ENCODE data around the gene SLC15A2.
"Not testable (repeated sequence)": the region's sequence is repeated elsewhere in the genome, so short reads cannot be mapped to it uniquely, and the experiment has no call there.

The SLC15A2 gene

DNA sequence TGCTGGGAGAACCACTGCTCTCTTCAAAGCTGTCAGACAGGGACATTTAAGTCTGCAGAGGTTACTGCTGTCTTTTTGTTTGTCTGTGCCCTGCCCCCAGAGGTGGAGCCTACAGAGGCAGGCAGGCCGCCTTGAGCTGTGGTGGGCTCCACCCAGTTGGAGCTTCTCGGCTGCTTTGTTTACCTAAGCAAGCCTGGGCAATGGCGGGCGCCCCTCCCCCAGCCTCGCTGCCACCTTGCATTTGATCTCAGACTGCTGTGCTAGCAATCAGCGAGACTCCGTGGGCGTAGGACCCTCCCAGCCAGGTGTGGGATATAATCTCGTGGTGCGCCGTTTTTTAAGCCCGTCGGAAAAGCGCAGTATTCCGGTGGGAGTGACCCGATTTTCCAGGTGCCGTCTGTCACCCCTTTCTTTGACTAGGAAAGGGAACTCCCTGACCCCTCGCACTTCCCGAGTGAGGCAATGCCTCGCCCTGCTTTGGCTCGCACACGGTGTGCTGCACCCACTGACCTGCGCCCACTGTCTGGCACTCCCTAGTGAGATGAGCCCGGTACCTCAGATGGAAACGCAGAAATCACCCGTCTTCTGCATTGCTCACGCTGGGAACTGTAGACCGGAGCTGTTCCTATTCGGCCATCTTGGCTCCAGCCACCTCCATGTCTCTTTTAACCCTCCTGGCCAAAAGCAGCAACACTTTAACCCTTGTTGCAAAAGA, 44.1 kb downstream of the SLC15A2 start:
- not testable (repeated sequence) for DNase-seq

DNA sequence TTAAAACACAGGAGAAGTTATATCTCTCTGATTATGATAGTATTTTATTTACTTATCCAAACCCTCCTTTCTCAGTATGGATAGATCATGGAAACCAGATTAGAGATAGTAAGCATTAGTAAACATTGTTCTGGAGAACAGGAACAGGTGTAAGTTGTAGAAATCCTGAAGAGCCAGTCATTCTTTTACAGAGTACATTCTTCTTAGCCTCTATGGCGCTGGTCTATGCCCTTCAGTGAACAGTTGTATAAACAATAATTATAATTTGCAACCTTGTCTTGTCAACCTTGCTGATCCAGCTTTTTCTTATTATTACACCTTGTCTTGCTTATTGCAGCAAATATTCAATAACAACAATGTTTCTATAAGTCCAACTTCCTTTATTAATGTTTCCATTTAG, 47.4 kb downstream of the SLC15A2 start:
- DNase-seq, result no peak

DNA sequence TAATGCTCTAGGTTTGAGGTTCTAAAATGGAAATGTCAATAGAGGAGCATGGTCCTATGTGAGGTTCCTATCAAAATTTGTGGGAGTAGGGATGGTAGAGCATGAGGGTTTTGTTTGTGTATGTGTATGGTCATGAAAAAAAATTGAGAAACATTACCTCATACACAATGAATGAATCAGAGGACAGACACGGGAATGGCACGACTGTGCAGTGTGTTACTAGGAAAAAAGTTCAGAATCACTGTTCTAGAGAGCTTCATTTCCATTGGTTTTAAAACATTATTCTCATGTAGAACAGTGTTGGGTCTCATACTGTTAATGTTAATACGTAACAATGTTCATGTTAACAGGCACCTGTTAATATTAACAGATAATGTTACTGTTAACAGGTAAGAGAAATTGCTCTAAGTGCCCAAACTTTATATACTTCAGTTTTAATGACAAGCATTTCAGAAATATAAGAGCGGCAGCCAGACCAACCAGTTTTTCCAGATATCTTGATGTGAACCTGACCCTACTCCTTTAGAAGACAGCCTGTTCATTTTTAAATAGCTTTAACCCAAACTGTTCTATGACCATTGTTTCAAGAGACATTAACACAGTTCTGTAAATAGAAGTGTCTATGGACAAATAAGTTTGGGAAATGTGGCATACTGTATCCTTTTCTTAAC, 48.0 kb downstream of the SLC15A2 start:
- DNase-seq, result no peak

DNA sequence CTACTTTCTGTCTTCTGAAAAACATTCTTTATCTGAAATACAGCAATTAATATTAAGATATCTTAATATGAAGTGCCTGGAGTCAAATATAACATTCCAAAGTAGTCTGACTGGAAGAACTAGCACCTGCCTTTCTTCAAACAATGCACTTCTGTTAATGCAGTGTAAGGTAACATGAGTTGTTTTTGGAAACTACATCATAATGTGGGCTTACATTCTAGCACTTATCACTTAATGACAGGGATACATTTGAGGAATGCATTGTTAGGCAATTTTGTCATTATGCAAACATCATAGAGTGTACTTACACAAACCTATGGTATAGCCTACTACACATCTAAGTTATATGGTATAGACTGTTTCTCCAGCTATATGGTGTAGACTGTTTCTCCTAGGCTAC, 49.2 kb downstream of the SLC15A2 start:
- DNase-seq, result no peak

DNA sequence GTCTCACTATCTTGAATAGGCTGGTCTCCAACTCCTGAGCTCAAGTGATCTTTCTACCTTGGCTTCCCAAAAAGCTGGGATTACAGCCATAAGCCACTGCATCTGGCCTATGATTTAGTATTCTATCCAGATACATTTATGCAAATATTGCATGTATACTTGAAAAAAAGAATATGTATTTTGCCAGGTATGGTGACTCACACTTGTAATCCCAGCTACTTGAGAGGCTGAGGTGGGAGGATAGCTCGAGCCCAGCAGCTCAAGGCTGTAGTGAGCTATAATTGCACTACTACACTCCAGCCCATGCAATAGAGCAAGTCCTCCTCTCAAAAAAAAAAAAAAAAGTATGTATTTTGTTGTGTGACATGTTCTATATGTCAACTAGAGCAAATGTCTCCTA, 54.4 kb downstream of the SLC15A2 start:
- no peak for DNase-seq

DNA sequence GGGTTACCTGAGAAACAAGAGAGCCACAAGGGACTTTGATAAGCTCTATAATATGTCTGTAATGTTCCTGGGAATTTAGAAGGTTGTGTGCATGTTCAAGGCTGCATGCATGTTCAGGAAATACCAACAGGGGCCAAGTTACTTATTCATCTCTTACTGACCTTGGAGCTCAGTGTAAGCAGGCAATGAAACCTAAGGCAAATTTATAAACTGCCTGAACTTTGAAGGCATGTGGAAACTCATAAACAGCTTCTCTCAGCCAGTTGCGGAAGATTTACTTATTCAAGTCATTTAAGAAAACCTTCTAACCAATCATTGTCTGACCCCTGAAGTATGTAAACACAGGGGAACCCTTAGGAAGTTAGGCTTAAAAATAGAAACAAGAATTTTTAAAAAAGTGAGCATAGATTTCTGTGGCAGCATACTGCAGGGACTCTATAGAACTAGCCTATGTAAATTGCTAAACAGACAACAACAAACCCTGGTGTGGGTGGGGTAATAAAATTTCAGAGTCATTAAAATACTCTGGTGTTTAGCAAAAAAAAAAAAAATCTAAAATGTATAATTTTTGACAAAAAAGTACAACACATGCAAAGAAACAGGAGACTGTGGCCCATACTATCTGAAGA, 57.2 kb downstream of the SLC15A2 start:
- no peak for DNase-seq

DNA sequence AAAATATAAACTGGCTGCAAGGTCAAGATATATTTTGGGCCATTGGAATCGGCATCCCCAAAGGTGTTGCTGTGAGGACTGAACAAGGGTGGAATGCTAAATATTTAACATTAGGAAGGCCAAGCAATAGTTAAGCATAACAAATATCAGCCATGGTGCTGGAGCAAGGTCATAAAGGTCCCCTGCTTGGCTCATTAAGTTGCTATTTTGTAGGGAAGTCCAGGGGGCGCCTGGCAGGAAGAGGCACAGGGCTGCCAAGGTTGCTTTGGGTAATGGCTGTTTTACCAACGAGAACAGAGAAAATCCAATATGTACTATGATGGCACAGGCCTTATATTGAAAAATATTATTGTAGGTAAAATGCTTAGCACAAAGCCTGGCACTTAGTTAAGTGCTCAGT, 62.2 kb downstream of the SLC15A2 start:
- no peak for DNase-seq

DNA sequence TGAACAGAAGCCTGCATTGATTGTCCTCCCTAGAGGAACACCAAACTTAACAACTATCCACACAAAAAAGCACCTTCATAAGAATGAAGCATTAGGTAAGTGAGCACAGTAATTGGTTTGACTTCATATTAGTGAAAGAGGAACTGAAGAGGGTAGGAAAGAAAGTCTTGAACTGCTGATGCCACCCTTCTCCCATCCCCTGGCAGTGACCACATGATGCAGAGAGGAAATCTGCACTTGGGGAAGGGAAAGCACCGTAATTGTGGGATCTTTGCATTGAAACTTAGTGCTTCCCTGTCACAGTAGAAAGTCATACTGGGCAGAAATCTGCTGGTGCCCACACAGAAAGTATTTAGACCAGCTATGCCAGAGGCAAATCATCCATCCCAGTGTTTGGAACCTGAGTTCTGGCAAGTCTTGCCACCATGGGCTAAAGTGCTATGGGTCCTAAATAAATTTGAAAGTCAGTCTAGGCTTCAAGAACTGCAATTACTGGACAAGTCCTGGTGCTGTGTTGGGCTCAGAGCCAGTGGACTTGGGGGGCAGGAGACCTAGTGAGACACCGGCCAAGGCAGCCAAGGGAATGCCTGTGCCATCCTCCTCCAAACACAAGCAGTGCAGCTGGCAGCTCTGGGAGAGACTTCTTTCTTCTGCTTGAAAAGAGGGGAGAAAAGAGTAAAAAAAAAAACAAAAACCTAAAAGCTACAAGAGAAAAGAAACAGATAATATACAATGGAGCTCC, 63.6 kb downstream of the SLC15A2 start:
- no peak for DNase-seq

DNA sequence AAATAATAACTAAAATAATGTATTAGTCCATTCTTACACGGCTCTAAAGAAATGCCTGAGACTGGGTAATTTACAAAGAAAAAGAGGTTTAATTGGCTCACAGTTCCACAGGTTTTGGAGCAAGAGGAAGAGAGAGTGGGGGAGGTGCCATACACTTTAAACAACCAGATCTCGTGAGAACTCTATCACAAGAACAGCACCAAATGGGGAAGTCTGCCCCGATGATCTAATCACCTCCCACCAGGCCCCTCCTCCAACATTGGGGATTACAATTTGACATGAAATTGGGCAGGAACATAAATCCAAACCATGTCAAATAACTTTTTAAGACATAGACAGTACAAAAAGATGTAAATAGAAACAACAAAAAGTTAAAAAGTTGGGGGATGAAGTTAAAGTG, 64.6 kb downstream of the SLC15A2 start:
- no peak for DNase-seq

DNA sequence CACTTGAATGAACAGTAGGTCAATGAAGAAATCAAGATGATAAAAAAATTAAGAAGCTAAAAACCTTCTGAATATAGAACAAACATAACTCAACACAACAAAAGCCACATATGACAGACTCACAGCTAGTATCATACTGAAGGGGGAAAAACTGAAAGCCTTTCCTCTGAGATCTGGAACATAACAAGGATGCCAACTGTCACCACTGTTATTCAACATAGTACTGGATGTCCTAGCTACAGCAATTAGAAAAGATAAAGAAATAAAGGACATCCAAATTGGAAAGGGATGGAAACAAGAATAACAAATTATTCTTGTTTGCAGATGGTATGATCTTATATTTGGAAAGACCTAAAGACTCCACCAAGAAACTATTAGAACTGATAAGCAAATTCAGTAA, 67.1 kb downstream of the SLC15A2 start:
- no peak for DNase-seq

DNA sequence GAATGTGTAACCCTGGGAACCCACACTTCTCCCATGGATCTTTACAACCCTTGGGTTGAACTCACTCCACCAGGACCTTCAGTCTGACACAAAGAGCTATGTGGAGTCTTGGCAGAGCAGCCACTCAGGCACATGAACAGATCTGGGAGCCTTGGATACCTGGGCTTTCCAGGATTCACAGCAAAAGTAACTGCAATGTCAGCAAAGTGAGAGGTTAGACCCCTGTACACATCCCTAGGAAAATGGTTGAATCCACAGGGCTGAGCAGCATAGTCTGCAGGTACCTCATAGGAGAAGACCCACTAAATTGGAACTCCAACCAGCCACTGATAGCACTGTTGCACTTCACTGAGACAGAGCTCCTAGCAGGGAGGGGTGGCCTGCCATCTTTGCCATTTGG, 68.2 kb downstream of the SLC15A2 start:
- no peak for DNase-seq

DNA sequence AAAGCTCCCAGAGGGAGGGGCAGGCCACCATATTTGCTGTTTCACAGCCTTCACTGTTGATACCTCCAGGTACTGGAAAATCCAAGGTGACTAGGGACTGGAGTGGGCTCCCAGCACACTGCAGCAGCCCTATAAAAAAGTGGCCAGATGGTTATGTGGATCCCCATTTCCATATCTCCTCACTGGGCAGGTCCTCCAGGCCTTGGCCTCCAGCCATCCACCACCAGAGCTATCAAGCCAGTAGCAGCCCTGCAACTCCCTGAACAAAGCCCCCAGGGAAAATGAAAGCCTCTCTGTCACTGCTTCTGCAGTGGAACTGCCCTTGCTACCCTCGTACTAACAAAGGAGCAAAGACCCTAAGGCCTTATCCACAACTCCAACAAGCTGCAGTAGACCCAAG, 69.4 kb downstream of the SLC15A2 start:
- DNase-seq, result no peak

DNA sequence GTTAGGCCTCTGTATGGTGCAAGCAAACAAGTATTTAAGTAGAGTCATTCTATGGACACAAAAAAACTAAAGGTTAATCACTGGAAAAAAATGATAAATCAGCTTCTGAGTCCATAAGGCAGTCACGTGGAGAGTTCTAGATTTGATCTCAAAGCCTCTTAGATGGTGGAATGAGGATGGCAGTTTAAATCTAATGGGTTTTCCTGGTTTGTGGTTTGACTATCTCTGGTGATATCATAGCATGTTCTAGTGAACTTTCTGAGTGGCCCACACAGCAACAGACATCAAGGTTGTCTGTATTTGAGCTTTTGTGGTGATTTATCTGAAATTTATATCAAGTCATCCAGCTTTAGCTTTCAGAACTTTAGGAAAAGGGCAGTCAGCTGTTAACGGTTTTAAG, 75.4 kb downstream of the SLC15A2 start:
- DNase-seq, result no peak

DNA sequence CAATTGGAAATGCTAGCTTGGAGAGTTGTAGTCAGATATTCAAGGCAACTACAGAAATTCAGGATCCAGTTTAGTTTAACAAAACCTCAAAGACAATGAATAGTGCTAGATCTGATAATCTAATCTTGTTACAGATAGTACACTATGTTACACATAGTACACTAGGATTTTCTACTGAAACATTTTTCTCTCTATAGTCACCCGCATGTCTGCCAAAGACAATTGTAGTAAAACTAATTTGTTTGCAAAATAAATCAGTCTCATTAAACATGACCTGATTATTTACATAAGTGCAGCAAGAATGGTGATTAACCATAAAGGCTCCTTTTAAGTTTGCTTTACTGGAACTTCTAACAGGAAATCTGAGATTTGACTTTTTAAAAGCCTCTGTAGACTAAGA, 75.8 kb downstream of the SLC15A2 start:
- no peak for DNase-seq

DNA sequence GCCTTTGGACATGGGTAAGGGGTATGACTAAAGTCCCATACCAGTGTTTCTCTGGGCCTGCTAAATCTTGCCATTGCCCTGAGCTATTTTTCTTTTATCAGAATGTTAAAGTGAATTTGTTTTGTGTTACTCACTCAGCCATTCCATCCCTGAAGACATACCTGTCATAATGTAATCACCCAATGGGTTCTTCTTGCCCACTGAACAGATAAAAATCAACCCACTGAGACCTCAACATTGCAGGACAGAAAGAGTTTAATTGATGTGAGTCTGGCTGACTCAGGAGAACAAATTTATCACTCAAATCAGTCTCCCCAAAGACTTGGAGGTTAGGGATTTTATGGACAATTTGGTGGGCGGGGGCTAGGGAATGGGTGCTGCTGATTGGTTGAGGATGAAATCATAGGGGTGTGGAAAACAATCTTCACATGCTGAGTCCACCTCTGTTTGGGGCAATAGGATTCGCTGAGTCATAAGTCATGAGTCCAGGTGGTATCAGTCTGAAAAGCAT, 80.5 kb downstream of the SLC15A2 start:
- DNase-seq, result no peak

DNA sequence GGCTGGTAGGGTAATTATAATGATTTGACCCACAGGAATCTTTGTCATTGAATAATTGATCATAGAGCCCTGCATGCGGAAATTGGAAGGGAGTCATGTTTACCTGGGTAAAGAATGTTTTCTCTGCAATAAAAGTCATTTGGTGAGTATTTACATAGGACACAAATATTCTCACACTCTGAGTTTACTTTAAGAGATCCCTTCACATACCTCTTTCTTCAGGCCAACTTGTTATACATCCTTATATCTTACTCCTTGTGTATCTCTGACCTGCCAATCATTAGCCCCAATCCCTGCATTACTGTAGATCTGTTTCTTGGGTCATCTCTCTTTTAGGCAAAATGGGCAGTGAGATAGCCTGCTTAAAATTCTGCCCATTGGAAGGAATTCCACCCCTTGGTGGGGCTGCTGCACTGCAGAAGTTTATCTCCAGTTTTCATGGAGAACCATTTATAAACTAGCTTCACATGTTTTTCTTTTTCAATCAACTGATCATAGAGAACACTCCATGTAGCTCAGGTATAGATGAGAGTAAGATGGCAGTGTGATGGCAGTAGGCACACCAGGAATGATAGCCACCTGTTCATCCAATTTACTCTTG, 81.6 kb downstream of the SLC15A2 start:
- DNase-seq, result no peak

DNA sequence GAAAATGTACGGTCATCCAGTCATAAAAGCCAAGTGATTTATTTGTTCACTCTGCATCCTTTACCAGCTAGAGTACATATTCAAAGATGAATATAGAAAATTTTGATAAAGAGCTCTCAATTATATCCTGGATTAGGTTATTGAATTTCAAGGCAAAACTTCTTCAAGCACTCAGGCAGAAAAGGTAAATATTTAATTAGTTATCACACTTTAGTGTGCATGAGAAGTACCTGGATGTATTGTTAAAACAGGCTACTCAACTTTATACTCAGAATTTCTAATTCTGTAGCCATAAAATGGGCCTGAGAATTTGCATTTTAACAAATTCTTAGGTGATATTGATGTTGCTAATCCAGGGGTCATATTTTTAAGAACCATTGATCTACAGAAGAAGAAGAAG, 82.5 kb downstream of the SLC15A2 start:
- no peak for DNase-seq

DNA sequence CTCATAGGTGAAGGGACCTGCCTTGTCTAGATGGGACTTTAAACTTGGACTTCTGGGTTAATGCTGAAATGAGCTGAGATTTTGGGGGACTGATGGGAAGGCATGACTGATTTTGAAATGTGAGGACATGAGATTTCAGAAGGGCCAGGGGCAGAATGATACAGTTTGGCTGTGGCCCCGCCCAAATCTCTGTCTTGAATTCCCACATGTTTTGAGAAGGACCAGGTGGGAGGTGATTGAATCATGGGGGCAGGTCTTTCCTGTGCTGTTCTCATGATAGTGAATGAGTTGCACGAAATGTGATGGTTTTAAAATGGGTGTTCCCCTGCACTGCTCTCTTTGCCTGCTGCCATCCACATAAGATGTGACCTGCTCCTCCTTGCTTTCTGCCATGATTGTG, 85.0 kb downstream of the SLC15A2 start:
- no peak for DNase-seq

DNA sequence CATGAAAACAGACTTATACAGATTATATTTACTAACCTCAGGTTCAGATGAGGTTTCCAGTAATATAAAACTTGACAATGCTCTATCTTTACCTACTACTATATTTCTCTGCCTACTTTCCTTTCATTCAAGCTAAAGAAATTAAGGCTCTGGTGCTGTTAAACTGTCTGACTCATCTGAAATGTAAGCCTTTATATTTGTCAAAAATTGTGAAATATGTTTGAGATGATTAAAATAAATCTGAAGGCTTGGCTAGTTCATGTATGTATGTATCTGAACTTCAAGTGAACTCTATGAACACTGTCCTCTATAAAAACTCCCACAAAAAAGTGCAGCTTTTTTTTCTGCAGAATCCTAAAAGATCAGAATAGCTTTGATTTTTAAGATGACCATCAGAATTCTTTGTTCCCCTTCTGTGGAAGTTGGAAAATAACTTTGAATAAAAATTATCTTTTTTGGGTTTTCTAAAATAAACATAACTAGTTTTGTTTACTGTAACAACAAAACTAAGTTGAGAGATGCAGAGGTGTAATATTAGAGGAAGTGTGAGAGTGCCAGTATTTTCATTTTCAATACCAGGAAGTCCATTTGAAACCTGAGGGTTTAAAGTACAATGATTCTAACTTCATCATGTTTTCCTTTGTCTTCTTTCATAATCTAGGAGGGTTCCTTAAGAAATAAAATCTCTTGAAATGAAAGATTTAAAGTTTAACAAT, 85.7 kb downstream of the SLC15A2 start:
- DNase-seq, result no peak

DNA sequence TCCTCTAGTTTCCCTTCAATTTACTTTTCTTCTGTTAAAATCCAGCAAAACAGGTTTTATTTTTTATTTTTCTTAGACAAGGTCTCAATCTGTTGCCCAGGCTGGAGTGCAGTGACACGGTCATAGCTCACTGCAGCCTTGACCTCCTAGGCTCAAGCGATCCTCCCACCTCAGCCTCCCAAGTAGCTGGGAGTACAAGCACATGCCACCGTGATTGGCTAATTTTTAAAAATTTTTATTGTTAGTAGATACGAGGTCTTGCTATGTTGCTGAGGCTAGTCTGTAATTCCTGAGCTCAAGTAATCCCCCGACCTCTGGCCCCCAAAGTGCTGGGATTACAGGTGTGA, 86.2 kb downstream of the SLC15A2 start:
- DNase-seq, result no peak

DNA sequence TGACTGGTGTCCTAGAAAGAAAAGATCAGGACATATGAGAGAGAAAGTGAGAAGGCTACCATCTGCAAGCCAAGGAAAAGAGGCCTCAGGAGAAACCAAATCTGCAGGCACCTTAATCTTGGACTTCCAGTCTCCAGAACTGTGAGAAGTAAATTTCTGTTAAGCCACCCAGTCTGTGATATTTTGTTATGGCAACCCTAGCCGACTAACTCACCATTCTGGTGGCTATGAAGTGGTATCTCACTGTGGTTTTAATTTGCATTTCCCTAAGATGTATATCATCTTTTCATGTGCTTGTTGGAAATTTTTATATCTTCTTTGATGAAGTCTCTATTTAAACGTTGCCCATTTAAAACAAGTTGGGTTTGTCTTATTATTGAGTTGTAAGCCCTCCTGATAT, 87.3 kb downstream of the SLC15A2 start:
- DNase-seq, result no peak

DNA sequence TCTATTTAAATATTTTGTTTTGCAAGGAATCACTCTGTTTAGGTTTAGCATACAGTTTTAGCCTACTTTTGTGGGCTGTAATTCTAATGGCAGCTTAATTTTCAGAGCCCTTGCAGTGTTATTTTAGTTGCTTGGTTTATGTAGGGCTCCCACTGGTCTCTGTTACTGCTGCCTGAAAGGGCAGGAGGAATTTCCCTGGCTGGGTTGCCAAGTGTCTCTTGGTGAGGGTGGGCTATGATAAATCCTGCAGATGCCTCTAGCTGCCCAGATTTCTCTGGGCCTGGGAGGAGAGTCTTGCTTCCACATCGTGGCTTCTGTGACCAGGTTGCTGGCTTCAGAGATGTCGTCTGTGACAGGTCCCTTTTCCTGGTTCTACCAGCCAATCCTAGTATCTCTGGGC, 91.6 kb downstream of the SLC15A2 start:
- no peak for DNase-seq

DNA sequence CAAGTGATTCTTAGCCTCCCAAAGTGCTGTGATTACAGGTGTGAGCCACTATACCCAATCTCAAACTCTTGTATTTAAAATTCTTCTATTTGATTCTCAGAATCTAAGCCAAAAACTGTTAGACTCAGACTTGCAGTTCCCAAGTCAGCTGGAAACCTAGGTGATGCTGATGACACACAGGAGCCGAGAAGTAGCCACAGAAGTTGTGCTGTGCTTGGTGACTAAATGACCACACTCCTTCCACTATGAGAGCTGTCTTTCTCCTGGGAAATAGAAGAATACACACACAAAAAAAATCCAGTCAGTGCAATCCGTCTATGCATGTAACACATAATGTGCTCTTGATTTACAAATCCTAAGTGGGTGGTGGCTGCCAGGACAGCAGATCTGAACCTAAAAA, 93.9 kb downstream of the SLC15A2 start:
- DNase-seq, result no peak

All from activated CD4-positive, alpha-beta T cell treated with anti-CD3 and anti-CD28 coated beads for 48 hours (primary cell).